Small intestine (tissue), 16 donors: Measurements from ENCODE around the gene ELP2. TPM values are rescaled to one million over a fixed set of nuclear protein-coding genes. Genes with fewer than 3 reads are reported as not detected.
"Not testable (repeated sequence)": the region's sequence is repeated elsewhere in the genome, so short reads cannot be mapped to it uniquely, and the experiment has no call there.

Source experiments
- DNase-seq, 2 donors: peaks; one replicate each; pipeline versions ENCODE4 v3.0.0 to v3.0.0-alpha.2; 2013
- FAIRE-seq: peaks from 2 replicates; lab custom pipeline; 2012; peaks lifted over from hg19 to GRCh38; lab: Jason Lieb, UNC
- H3K27ac ChIP-seq, 3 donors: one replicate each; pipeline ENCODE4 v1.5.1; 2013; ENCODE audit warnings: low read length in 2 of 3, mild to moderate bottlenecking in 2 of 3, control low read depth in 1 of 3, inconsistent platforms in 1 of 3, low read depth in 1 of 3, moderate library complexity in 1 of 3
- H3K27me3 ChIP-seq, 3 donors: one replicate each; pipeline ENCODE4 v1.6.1; 2013; ENCODE audit warnings: low read length in 3 of 3, inconsistent platforms in 1 of 3; ENCODE audit not compliant: control insufficient read depth in 3 of 3, insufficient read depth in 3 of 3
- H3K36me3 ChIP-seq, 3 donors: one replicate each; pipeline ENCODE4 v1.6.1; 2013; ENCODE audit warnings: low read length in 3 of 3, inconsistent platforms in 1 of 3, low read depth in 1 of 3, mild to moderate bottlenecking in 1 of 3, moderate library complexity in 1 of 3; ENCODE audit not compliant: control insufficient read depth in 3 of 3, insufficient read depth in 2 of 3
- H3K4me1 ChIP-seq, 3 donors: one replicate each; pipeline ENCODE4 v1.6.1; 2013; ENCODE audit warnings: low read length in 2 of 3, inconsistent platforms in 1 of 3, low read depth in 1 of 3, mild to moderate bottlenecking in 1 of 3, moderate library complexity in 1 of 3; ENCODE audit not compliant: control insufficient read depth in 3 of 3, insufficient read depth in 2 of 3
- H3K4me3 ChIP-seq, 3 donors: one replicate each; pipeline ENCODE4 v1.5.1; 2013; ENCODE audit warnings: low read length in 3 of 3, control low read depth in 1 of 3, inconsistent platforms in 1 of 3, low read depth in 1 of 3, mild to moderate bottlenecking in 1 of 3, moderate library complexity in 1 of 3
- H3K9me3 ChIP-seq, 2 donors: one replicate each; pipeline ENCODE4 v1.6.1; 2013; ENCODE audit warnings: low read depth in 1 of 2, low read length in 1 of 2; ENCODE audit not compliant: control insufficient read depth in 2 of 2, insufficient read depth in 1 of 2
- WGBS, 3 donors: extraction: QIAGEN DNeasy Blood & Tissue Kit; methylation state at CpG; one replicate each; pipeline ENCODE4 v1.1.7; 2013; 5-methylcytosine and 5-hydroxymethylcytosine counted together
- long read RNA-seq, 10 donors: transcript quantifications; one replicate each; lab custom pipeline, GENCODE V29; 2026
- polyA plus RNA-seq, 4 donors: library from polyadenylated mRNA; stranded (reverse) in 3 of 4; unstranded in 1 of 4; fragments of 200-250 nt in 3 of 4; fragments of 120-200 nt in 1 of 4; gene quantifications; one replicate each; pipeline versions ENCODE4 v1.2.1 to v1.2.3, GENCODE V29; 2013
- donor health status: healthy with polysubstance abuse.
- donor health status: control.
- donor health status: control.
- donor health status: Bipolar disorder and iron deficiency.
- donor health status: healthy.

Gene ELP2, protein sequence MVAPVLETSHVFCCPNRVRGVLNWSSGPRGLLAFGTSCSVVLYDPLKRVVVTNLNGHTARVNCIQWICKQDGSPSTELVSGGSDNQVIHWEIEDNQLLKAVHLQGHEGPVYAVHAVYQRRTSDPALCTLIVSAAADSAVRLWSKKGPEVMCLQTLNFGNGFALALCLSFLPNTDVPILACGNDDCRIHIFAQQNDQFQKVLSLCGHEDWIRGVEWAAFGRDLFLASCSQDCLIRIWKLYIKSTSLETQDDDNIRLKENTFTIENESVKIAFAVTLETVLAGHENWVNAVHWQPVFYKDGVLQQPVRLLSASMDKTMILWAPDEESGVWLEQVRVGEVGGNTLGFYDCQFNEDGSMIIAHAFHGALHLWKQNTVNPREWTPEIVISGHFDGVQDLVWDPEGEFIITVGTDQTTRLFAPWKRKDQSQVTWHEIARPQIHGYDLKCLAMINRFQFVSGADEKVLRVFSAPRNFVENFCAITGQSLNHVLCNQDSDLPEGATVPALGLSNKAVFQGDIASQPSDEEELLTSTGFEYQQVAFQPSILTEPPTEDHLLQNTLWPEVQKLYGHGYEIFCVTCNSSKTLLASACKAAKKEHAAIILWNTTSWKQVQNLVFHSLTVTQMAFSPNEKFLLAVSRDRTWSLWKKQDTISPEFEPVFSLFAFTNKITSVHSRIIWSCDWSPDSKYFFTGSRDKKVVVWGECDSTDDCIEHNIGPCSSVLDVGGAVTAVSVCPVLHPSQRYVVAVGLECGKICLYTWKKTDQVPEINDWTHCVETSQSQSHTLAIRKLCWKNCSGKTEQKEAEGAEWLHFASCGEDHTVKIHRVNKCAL
- polyA plus RNA-seq, result 10 to 100 TPM; 30.2 to 93.4 (median 31.7) TPM
- long read RNA-seq, donor 1, result 0 reads
- long read RNA-seq, donor 2, full-length matches to known transcripts, result 5 of 5 reads
- long read RNA-seq, donor 2, partial matches to known transcripts, result 0 of 5 reads
- long read RNA-seq, donor 2, other reads (novel, unspliced or antisense), result 0 of 5 reads
- long read RNA-seq, donor 3, full-length matches to known transcripts, result 11 of 18 reads
- long read RNA-seq, donor 3, partial matches to known transcripts, result 7 of 18 reads
- long read RNA-seq, donor 3, other reads (novel, unspliced or antisense), result 0 of 18 reads
- long read RNA-seq, donor 4, result 0 reads
- long read RNA-seq, donor 5, full-length matches to known transcripts, result 7 of 7 reads
- long read RNA-seq, donor 5, partial matches to known transcripts, result 0 of 7 reads
- long read RNA-seq, donor 5, other reads (novel, unspliced or antisense), result 0 of 7 reads
- long read RNA-seq, donor 6, full-length matches to known transcripts, result 9 of 9 reads
- long read RNA-seq, donor 6, partial matches to known transcripts, result 0 of 9 reads
- long read RNA-seq, donor 6, other reads (novel, unspliced or antisense), result 0 of 9 reads
- long read RNA-seq, donor 7, full-length matches to known transcripts, result 14 of 14 reads
- long read RNA-seq, donor 7, partial matches to known transcripts, result 0 of 14 reads
- long read RNA-seq, donor 7, other reads (novel, unspliced or antisense), result 0 of 14 reads
- long read RNA-seq, donor 8, partial matches to known transcripts, result 0 of 2 reads
- long read RNA-seq, donor 8, other reads (novel, unspliced or antisense), result 0 of 2 reads
- long read RNA-seq, donor 9, result 0 reads
- long read RNA-seq, donor 10, full-length matches to known transcripts, result 7 of 7 reads
- long read RNA-seq, donor 10, partial matches to known transcripts, result 0 of 7 reads
- long read RNA-seq, donor 10, other reads (novel, unspliced or antisense), result 0 of 7 reads

DNA sequence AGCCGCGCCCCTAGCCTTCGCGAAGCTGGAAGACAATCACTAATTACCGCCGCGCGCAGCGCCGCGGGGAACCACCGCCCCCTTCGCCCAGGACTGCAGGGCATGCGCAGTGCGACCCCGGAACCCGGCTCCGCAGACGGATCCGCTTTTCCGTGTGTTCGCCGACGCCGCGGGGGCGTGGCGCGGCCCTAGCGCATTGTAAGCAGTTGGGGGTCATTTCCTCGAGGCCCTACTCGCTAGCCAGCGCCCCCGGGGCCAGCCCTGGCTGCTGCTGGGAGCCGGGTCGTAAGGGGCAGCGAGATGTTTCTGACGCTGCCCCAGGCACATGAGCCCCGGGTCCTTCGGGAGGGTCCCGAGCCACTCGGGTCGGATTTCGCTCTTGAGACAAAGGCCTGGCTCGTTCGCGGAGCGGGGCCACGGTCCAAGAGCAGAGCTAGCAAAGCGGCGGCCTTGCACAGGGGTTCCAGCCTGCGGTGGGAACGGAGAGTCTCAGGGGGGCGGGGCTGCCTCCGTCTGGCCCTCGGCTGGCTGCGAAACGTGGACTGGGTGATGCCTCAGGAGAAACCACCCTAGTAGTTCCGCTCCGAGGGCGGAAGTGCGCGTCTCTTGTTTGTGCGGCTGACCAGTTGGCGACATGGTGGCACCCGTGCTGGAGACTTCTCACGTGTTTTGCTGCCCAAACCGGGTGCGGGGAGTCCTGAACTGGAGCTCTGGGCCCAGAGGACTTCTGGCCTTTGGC is at the start of gene ELP2, which contains the start of gene SLC39A6:
TSS of gene ELP2 (plus strand) at position 600 of the 739 bp plus-strand sequence. CDS start at position 635, 35 bp downstream.
TSS of gene SLC39A6 (minus strand) at position 41 of the 739 bp plus-strand sequence. CDS start 2,333 bp downstream, outside the sequence.
- peak; percentile 96 to 98 for DNase-seq
- Histone ChIP-seq H3K4me1 (peaks cover 2 to 15% (median 5%) of the 10 kb centered on the region in 3 donors), H3K27ac (peak within 1 kb of the TSS; percentile 94 to 97 (median 96)), H3K4me3 (peak within 1 kb of the TSS; percentile 78 to 96 (median 83)), H3K36me3 (peaks cover 0 to 10% (median 0%) of the 10 kb centered on the region in 3 donors), H3K9me3 (no peaks in the 10 kb centered on the region), H3K27me3 (no peaks in the 10 kb centered on the region)
- FAIRE-seq, result no peak
- WGBS, 3 donors, result 0 to 1% (median 0%) methylated on average over 59 to 69 of the region's 69 CpGs

DNA sequence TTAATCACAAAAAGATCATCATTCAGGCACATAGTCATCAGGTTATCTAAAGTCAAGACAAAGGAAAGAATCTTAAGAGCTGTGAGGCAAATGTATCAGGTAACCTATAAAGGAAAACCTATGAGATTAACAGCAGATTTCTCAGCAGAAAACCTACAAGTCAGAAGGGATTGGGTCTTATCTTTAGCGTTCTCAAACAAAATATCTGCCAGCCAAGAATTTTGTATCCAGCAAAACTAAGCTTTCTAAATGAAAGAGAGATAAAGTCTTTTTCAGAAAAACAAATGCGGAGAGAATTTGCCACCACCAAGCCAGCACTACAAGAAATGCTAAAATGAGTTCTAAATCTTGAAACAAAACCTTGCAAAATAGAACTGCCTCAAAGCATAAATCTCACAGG is 48.6 kb upstream of the ELP2 start:
- not testable (repeated sequence) for DNase-seq, H3K36me3 ChIP-seq, H3K27me3 ChIP-seq, FAIRE-seq, H3K27ac ChIP-seq, H3K4me1 ChIP-seq, H3K4me3 ChIP-seq
- 84 to 89% (median 87%) methylated on average over 2 of the region's 2 CpGs for WGBS, 3 donors
- H3K9me3 ChIP-seq, result peaks cover 0 to 15% of the 10 kb centered on the region in 2 donors

DNA sequence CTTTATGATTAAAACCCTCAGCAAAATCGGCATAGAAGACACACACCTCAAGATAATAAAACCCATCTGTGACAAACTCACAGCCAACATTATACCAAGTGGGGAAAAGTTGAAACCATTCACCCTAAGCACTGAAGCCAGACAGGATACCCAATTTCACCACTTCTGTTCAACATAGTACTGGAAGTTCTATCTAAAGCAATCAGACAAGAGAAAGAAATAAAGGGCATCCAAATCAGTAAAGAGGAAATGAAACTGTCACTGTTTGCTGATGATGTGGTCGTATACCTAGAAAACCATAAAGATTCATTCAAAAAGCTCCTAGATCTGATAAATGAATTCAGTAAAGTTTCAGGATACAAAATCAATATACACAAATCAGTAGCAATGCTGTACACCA is 46.0 kb upstream of the ELP2 start:
- FAIRE-seq, result no peak
- no peaks in the 10 kb centered on the region for H3K4me1 ChIP-seq
- no peak overlapping the region for H3K4me3 ChIP-seq
- peaks cover 0 to 15% of the 10 kb centered on the region in 2 donors for H3K9me3 ChIP-seq
- DNase-seq, result no peak
- no peaks in the 10 kb centered on the region for H3K36me3 ChIP-seq
- WGBS, 3 donors, result 47 to 61% (median 55%) methylated on average over 2 of the region's 2 CpGs
- no peak overlapping the region for H3K27ac ChIP-seq
- H3K27me3 ChIP-seq, result peaks cover 0 to 3% (median 0%) of the 10 kb centered on the region in 3 donors

DNA sequence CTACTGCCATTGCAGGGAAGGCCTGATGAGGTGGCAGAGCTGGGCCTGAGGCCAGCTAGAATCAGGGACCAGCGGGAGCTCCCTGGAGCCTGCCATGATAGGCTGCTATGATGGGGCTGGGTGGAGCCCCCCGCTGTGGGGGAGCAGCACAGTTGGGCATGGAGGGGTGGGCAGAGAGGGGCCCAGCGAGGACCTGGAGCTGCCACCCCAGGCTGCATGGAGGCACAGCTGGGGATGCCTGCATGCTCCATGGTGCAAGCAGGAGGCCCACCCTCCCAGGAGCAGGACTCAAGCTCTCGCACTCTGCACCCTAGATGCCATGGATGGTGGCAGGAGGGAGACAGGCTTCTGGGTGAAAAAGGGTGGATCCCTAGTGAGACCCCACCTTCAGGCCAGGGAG is 44.5 kb upstream of the ELP2 start:
- peaks cover 0 to 1% of the 10 kb centered on the region in 2 donors for H3K9me3 ChIP-seq
- peaks cover 0 to under 1% (median 0%) of the 10 kb centered on the region in 3 donors for H3K27me3 ChIP-seq
- no peaks in the 10 kb centered on the region for H3K36me3 ChIP-seq
- WGBS, 3 donors, result 87 to 100% (median 90%) methylated on average over 4 of the region's 4 CpGs
- H3K4me1 ChIP-seq, result no peaks in the 10 kb centered on the region
- H3K4me3 ChIP-seq, result no peak overlapping the region
- no peak overlapping the region for H3K27ac ChIP-seq
- DNase-seq (no peak), FAIRE-seq (no peak)

GRCh38 chr18:36086186-36086585 is 43.5 kb upstream of the ELP2 start:
- no peaks in the 10 kb centered on the region for H3K9me3 ChIP-seq
- no peaks in the 10 kb centered on the region for H3K4me1 ChIP-seq
- WGBS, 3 donors, result 85 to 89% (median 88%) methylated on average over 8 of the region's 8 CpGs
- H3K27me3 ChIP-seq, result no peaks in the 10 kb centered on the region
- DNase-seq (no peak), FAIRE-seq (no peak)
- H3K36me3 ChIP-seq, result no peaks in the 10 kb centered on the region
- H3K27ac ChIP-seq, result no peak overlapping the region
- no peak overlapping the region for H3K4me3 ChIP-seq

DNA sequence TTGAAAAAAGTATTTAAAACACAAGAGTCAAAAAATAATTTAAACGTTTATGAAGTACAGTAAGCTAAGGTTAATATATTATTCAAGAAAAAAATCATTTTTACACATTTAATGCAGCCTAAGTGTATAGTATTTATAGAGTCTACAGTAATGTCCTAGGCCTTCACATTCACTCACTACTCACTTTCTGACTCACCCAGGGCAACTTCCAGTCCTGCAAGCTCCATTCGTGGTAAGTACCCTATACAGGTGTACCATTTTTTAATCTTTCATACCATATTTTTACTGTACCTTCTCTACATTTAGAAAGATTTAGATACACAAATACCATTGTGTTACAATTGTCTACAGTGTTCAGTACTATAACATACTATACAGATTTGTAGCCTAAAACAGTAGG is 41.4 kb upstream of the ELP2 start:
- no peak overlapping the region for H3K4me3 ChIP-seq
- H3K9me3 ChIP-seq, result no peaks in the 10 kb centered on the region
- no peaks in the 10 kb centered on the region for H3K4me1 ChIP-seq
- 64 to 77% (median 69%) methylated on average over 2 of the region's 2 CpGs for WGBS, 3 donors
- FAIRE-seq (no peak), DNase-seq (no peak)
- H3K27me3 ChIP-seq, result no peaks in the 10 kb centered on the region
- H3K27ac ChIP-seq, result no peak overlapping the region
- H3K36me3 ChIP-seq, result no peaks in the 10 kb centered on the region

- no peak for DNase-seq
- Histone ChIP-seq H3K4me1 (no peaks in the 10 kb centered on the region), H3K4me3 (no peak overlapping the region), H3K36me3 (no peaks in the 10 kb centered on the region), H3K27ac (no peak overlapping the region), H3K27me3 (no peaks in the 10 kb centered on the region), H3K9me3 (no peaks in the 10 kb centered on the region)
- no peak for FAIRE-seq
- 81 to 86% (median 83%) methylated on average over 6 of the region's 6 CpGs for WGBS, 3 donors
Measured at GRCh38 chr18:36089001-36089400, 40.7 kb upstream of the ELP2 start.
